NT2/D1 (cell line): ENCODE data around the gene SPNS1.

Experiments
- DNase-seq: peaks from one replicate; pipeline ENCODE4 v3.0.0-alpha.2; 2011; ENCODE audit warnings: low read depth, low spot score
- H3K27me3 ChIP-seq: 2 replicates; pipeline ENCODE4 v1.6.0; 2011; ENCODE audit warnings: mild to moderate bottlenecking; ENCODE audit not compliant: insufficient read length, insufficient read depth
- H3K36me3 ChIP-seq: 2 replicates; pipeline ENCODE4 v1.6.1; 2011; ENCODE audit warnings: mild to moderate bottlenecking, low read length, mixed read lengths; ENCODE audit not compliant: insufficient read depth, insufficient read length
- H3K4me1 ChIP-seq: 2 replicates; pipeline ENCODE4 v1.5.1; 2011; ENCODE audit not compliant: insufficient read depth, insufficient read length
- H3K4me3 ChIP-seq: 2 replicates; pipeline ENCODE4 v1.5.1; 2011; ENCODE audit warnings: low read depth; ENCODE audit not compliant: insufficient read length
- H3K9ac ChIP-seq: 2 replicates; pipeline ENCODE4 v1.6.0; 2011; ENCODE audit warnings: low read depth; ENCODE audit not compliant: insufficient read length
- H3K9me3 ChIP-seq: 2 replicates; pipeline ENCODE4 v1.5.1; 2011; ENCODE audit warnings: mild to moderate bottlenecking, low read length; ENCODE audit not compliant: insufficient read depth
- SUZ12 ChIP-seq: IDR thresholded peaks from 2 replicates; pipeline ENCODE4 v1.6.1; 2011; ENCODE audit not compliant: insufficient read length, insufficient read depth; ENCODE audit errors: extremely low read depth
- YY1 ChIP-seq: IDR thresholded peaks from 2 replicates; pipeline ENCODE4 v1.6.1; 2011; ENCODE audit not compliant: insufficient read length, insufficient read depth
- ZNF274 ChIP-seq: IDR thresholded peaks from 2 replicates; pipeline ENCODE4 v1.6.1; 2011; ENCODE audit warnings: mild to moderate bottlenecking, low read depth, low read length

Gene SPNS1

DNA sequence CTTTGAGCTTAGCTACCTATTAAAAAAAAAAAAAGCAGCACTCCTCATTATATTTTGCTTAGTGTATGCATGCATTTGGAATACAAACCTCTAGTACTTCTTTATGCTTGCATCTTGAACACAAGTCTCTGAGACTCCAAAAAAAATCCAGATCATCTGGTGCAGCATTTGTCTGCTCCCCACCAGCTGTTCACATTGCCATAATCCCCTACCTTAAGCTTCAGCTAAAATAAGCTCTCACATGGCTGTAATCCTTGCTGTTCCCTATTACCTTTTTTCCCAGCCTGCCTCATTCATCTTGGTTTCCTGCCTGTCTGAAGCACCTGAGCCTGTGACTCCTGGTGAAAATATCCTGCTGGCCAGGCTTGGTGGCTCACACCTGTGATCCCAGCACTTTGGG is 31.3 kb upstream of the SPNS1 start:
- TF ChIP-seq SUZ12: no peak
- TF ChIP-seq ZNF274: no peak
- no peak for TF ChIP-seq YY1

DNA sequence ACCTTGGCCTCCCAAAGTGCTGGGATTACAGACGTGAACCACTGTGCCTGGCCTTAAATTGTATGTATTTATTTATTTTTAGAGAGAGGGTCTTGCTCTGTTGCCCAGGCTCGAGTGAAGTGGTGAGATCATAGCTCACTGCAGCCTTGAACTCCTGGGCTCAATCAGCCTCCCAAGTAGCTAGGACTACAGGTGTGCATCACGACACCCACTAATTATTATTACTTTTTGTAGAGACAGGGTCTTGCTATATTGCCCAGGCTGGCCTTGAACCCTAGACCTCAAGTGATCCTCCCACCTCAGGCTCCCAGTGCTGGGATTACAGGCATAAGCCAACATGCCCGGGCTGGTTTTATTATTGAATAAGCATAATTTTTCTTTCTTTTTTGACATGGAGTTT is 27.9 kb upstream of the SPNS1 start:
- H3K4me3 ChIP-seq: no peak overlapping the region
- H3K27me3 ChIP-seq: no peaks in the 10 kb centered on the region
- H3K4me1 ChIP-seq: peaks cover 3% of the 10 kb centered on the region
- TF ChIP-seq ZNF274 (no peak), SUZ12 (no peak), YY1 (no peak)
- no peak overlapping the region for H3K9ac ChIP-seq
- DNase-seq: no peak
- H3K36me3 ChIP-seq: no peaks in the 10 kb centered on the region
- H3K9me3 ChIP-seq: no peaks in the 10 kb centered on the region

More for the DNA sequence above, 31.3 kb upstream of the SPNS1 start:
- Histone ChIP-seq H3K36me3 (no peaks in the 10 kb centered on the region), H3K27me3 (no peaks in the 10 kb centered on the region), H3K9ac (no peak overlapping the region), H3K4me3 (no peak overlapping the region), H3K4me1 (peaks cover 3% of the 10 kb centered on the region), H3K9me3 (no peaks in the 10 kb centered on the region)
- no peak for DNase-seq

DNA sequence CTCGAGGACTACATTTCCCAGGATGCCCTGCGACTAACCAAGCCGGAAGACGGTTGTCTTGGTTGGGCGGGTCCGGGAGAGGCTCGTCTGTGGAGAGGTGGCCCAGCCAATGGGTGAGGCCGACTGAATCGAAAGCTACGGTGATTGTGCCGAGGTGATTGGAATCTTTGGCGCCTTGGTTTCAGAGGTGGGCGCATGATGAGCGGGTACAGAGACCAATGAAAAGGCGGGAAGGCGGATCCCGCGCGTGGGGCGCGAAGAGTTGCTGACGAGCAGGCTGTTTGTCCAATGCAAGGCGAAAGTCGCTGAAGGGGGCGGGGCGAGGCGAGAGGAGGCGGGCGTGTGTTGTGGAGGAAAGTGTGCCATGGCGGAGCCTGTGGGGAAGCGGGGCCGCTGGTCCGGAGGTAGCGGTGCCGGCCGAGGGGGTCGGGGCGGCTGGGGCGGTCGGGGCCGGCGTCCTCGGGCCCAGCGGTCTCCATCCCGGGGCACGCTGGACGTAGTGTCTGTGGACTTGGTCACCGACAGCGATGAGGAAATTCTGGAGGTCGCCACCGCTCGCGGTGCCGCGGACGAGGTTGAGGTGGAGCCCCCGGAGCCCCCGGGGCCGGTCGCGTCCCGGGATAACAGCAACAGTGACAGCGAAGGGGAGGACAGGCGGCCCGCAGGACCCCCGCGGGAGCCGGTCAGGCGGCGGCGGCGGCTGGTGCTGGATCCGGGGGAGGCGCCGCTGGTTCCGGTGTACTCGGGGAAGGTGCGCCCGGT is 23.7 kb upstream of the SPNS1 start, which contains the start of gene NFATC2IP:
TSS of gene NFATC2IP (plus strand) at position 290 of the 762 bp plus-strand sequence. CDS start at position 365, 75 bp downstream.
- TF ChIP-seq SUZ12: no peak
- peak; percentile 69 for TF ChIP-seq YY1
- peaks cover 2% of the 10 kb centered on the region for H3K4me1 ChIP-seq
- H3K9me3 ChIP-seq: no peaks in the 10 kb centered on the region
- H3K4me3 ChIP-seq: peak within 1 kb of the TSS; percentile 71
- peak within 1 kb of the TSS; percentile 99 for H3K9ac ChIP-seq
- no peaks in the 10 kb centered on the region for H3K27me3 ChIP-seq
- H3K36me3 ChIP-seq: peaks cover 41% of the 10 kb centered on the region
- peak; percentile 99 for DNase-seq

DNA sequence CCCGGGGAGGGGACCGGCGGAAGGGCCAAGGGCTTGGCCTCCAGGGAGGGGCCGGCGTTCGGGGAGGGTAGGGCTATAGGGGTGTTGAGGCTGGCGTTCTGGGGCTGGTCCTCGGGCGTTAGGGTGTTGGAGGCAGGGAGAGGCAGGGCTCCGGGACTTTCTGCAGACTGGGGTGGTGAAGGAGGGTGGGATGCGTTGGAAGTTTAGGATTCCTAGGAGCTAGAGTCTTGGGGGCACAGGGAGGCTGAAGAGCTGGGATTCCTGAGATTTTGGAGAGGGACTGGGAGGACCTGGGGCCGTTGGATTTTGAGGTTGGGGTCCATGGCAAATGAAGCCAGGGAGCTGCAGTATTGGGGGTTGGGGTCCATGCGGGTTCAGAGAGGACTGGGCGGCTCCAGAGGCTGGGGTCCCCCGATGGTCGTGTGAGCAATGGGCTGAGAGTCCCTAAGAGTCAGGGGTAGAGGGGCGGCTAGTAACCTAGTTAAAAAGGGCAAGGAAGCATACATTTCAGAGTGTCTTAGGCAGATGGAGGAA is 23.1 kb upstream of the SPNS1 start:
- Histone ChIP-seq H3K4me1 (no peaks in the 10 kb centered on the region), H3K9ac (peak overlapping the region; percentile 99), H3K9me3 (no peaks in the 10 kb centered on the region), H3K4me3 (peak overlapping the region; percentile 71), H3K36me3 (peaks cover 47% of the 10 kb centered on the region), H3K27me3 (no peaks in the 10 kb centered on the region)
- DNase-seq: no peak
- no peak for TF ChIP-seq ZNF274
- TF ChIP-seq YY1: no peak
- no peak for TF ChIP-seq SUZ12

DNA sequence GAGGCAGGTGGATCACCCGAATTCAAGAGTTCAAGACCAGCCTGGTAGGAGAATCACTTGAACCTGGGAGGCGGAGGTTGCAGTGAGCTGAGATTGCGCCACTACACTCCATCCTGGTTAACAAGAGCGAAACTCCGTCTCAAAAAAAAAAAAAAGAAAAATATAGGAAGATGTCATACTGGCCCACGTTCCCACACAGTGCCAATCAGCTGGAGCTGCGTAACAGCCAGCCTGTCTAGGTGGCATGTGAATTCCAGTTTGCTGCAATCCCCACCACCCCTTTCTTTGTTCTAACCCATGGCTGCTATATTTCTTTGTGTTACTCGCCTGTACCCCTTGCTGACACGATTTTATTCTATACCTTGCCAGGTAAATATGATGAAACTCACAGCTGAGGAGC is 16.4 kb upstream of the SPNS1 start:
- H3K9me3 ChIP-seq: no peaks in the 10 kb centered on the region
- H3K27me3 ChIP-seq: no peaks in the 10 kb centered on the region
- H3K4me1 ChIP-seq: peaks cover 2% of the 10 kb centered on the region
- H3K36me3 ChIP-seq: peaks cover 93% of the 10 kb centered on the region
- no peak for DNase-seq
- no peak overlapping the region for H3K9ac ChIP-seq
- H3K4me3 ChIP-seq: no peak overlapping the region
- TF ChIP-seq ZNF274 (no peak), SUZ12 (no peak), YY1 (no peak)

DNA sequence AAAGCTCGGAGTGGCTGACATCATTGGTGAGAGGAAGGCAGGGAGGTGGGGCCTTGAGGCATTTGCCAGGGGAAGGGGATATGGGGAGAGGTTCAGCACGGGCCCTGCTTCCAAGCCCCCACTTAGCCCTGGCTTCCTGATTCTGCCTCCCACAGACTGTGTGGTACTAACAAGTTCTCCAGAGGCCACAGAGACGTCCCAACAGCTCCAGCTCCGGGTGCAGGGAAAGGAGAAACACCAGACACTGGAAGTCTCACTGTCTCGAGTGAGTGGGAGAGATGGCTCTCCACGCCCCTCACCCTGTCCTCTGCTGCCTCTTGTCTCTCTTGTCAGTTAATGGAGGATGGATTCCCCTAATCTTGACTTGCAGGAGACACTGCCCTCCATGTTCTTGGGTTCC is 15.7 kb upstream of the SPNS1 start:
- no peaks in the 10 kb centered on the region for H3K27me3 ChIP-seq
- H3K9me3 ChIP-seq: no peaks in the 10 kb centered on the region
- TF ChIP-seq SUZ12 (no peak), ZNF274 (no peak), YY1 (no peak)
- no peak overlapping the region for H3K4me3 ChIP-seq
- no peak overlapping the region for H3K9ac ChIP-seq
- peaks cover 93% of the 10 kb centered on the region for H3K36me3 ChIP-seq
- no peak for DNase-seq
- peaks cover 2% of the 10 kb centered on the region for H3K4me1 ChIP-seq

DNA sequence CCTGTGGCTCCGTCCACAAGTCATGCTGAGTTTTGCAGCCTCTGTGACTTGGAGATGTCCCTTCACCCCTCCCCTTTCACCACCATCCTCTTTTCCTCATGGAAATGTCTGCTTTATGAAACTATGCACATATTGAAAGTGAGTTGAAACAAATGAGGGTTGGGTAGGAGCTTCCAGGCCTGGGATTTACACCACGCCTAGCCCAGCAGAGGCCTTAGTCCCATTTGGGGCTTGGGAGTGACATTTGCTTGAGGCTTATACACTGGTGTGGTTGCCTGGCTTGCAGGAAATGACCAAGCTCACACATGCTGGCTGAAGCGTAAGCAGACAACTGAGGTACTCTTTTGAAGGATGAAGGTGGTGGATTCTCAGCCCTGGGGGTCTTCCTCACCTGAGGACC is 10.5 kb upstream of the SPNS1 start:
- peaks cover 65% of the 10 kb centered on the region for H3K36me3 ChIP-seq

More for the DNA sequence above, 10.5 kb upstream of the SPNS1 start:
- Histone ChIP-seq H3K9ac (no peak overlapping the region), H3K4me3 (no peak overlapping the region), H3K27me3 (no peaks in the 10 kb centered on the region), H3K4me1 (peaks cover under 1% of the 10 kb centered on the region), H3K9me3 (no peaks in the 10 kb centered on the region)
- DNase-seq: no peak
- no peak for TF ChIP-seq ZNF274
- no peak for TF ChIP-seq YY1
- TF ChIP-seq SUZ12: no peak
